Suprapubic skin (tissue), 4 donors: ENCODE data around the gene DZANK1. TPM values are rescaled to one million over a fixed set of nuclear protein-coding genes. Genes with fewer than 3 reads are reported as not detected.

Experiments
- DNase-seq, 2 donors: peaks; one replicate each; pipeline ENCODE4 v3.0.0-alpha.2; 2019; ENCODE audit warnings: low spot score in 2 of 2
- H3K27ac ChIP-seq: fragments of 200-600 bp; sonication (generic); one replicate; pipeline ENCODE4 v1.5.1; 2019
- H3K27me3 ChIP-seq: fragments of 200-600 bp; sonication (generic); one replicate; pipeline ENCODE4 v1.5.1; 2019
- H3K36me3 ChIP-seq: fragments of 200-600 bp; sonication (generic); one replicate; pipeline ENCODE4 v1.5.1; 2019
- H3K4me1 ChIP-seq: fragments of 200-600 bp; sonication (generic); one replicate; pipeline ENCODE4 v1.5.1; 2019
- H3K4me3 ChIP-seq: fragments of 200-600 bp; sonication (generic); one replicate; pipeline ENCODE4 v1.5.1; 2019; ENCODE audit warnings: mild to moderate bottlenecking
- H3K9me3 ChIP-seq: fragments of 200-600 bp; sonication (generic); one replicate; pipeline ENCODE4 v1.5.1; 2019
- EP300 ChIP-seq: sonication (generic); formaldehyde crosslinking; IDR thresholded peaks from one replicate; pipeline ENCODE4 v1.6.1; 2017; ENCODE audit warnings: antibody characterized with exemption
- POLR2A ChIP-seq, 2 donors: fragments of 450-650 bp; IDR thresholded peaks; one replicate each; pipeline ENCODE4 v1.6.1; 2017; ENCODE audit warnings: antibody characterized with exemption in 2 of 2, mild to moderate bottlenecking in 2 of 2, moderate library complexity in 2 of 2
- POLR2AphosphoS5 ChIP-seq, 3 donors: sonication (generic); formaldehyde crosslinking; IDR thresholded peaks; one replicate each; pipeline ENCODE4 v1.6.1; 2017; ENCODE audit warnings: antibody characterized with exemption in 3 of 3
- WGBS: methylation state at CpG from one replicate; pipeline ENCODE4 v1.1.5; 2018; 5-methylcytosine and 5-hydroxymethylcytosine counted together
- total RNA-seq, 4 donors: library from RNA; depleted of rRNA; stranded (reverse); fragments of >200 nt; gene quantifications; one replicate each; pipeline ENCODE4 v1.1.0, GENCODE V29; 2016
- TF ChIP-seq, protein P1 (sequence below), 2 donors: fragments of 200-600 bp in 1 of 2; fragments of 450-650 bp in 1 of 2; sonication (generic) in 1 of 2; IDR thresholded peaks; one replicate each; pipeline ENCODE4 v1.5.1; 2016 to 2019; ENCODE audit warnings: antibody characterized with exemption in 2 of 2, mild to moderate bottlenecking in 1 of 2, moderate library complexity in 1 of 2

Gene DZANK1
- total RNA-seq, 4 donors from 2014 or later: 1.7 to 4.5 (median 3.0) TPM

DNA sequence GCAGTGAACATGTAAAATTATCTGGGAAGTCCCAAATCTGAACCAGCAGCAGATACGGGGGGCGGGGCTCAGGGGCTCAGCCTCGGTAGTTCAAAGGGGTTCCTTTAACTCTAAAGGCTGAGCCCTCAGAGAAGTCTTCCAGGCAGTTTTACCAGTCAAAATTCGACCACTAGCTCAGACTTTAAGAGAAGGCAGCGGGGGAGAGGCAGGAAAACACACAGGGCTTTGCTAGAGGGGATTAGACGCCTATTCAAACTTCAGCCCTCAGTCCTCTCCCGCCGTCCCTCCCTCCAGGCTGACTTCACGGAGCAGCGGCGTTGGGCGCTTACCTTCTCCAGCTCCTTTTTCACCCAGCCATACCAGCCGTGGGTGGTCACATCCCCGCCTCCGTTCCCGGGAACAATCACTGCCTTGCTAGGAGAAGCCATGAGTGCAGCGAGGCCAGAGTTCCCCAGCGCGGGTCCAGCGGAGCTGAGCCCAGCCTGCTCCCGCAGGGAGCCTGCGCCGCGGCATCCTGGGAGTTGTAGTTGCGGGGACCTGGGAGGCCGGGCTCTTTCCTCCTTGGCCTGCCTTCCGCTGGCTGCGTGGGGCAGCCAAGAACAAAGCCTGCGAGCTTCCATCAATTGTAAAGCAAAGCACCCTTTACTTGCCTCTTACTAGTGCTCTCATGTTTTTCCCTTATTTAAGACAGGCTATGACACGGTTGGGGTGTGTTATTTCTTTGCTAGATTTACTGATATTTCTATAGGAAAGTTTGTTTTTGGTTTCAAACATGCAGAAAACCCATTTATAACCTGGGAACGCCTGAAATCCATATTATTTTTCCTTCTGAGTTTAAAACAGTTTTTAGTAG lies 30.1 kb upstream of the DZANK1 start, which contains the start of gene RBBP9:
Gene RBBP9 (minus strand): TSS at position 486 of the 853 bp plus-strand sequence. CDS start 58 bp downstream, at position 428.
- Histone ChIP-seq H3K4me1 (peaks cover 12% of the 10 kb centered on the region), H3K9me3 (no peaks in the 10 kb centered on the region), H3K4me3 (peak within 1 kb of the TSS; percentile 72), H3K27ac (peak within 1 kb of the TSS; percentile 51), H3K36me3 (peaks cover 13% of the 10 kb centered on the region), H3K27me3 (no peaks in the 10 kb centered on the region)
- 2% methylated on average over 23 of the region's 31 CpGs for WGBS
- TF ChIP-seq POLR2AphosphoS5 (IDR thresholded peaks at IDR 0.05): peak in 1 of 3 donors; percentile 53
- TF ChIP-seq POLR2A (IDR thresholded peaks at IDR 0.05): no peak
- TF ChIP-seq EP300: no peak
- peak; percentile 87 to 90 for DNase-seq

DNA sequence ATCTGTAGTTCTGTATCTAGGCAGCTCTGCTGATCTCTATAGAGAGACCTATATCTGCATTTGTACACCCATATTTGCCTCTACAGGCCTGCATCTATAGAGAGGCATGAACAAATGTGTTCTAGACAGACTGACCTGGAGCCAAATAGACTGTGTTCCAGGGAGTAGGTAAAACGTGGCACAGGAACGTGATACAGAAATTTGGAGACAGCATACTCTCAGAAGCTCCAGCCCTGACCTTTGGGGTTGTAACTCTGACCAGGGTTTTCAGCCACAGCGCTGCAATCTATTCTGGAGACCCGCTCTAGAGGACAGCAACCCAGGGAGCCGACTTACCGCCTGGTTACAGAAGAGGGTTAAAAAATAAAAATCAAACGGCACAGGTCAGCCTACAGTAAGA lies 29.2 kb upstream of the DZANK1 start:
- H3K4me1 ChIP-seq: peaks cover 12% of the 10 kb centered on the region
- 16% methylated on average over 7 of the region's 7 CpGs for WGBS

DNA sequence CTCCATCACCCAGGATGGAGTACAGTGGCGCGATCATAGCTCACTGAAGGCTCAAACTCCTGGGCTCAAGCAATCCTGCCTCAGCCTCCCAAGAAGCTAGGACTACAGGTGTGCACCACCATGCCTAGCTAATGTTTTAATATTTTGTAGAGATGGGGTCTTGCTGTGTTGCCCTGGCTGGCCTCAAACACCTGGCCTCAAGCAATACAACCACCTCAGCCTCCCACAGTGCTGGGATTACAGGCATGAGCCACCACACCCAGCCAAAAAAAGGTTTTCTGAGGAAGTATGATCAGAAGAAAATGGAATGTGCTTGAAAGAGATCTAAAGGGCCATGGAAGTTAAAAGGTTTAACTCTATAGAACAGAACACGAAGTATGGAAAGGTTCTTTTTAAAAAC lies 21.5 kb upstream of the DZANK1 start:
- WGBS: 97% methylated on average over 3 of the region's 3 CpGs
- Histone ChIP-seq H3K27me3 (no peaks in the 10 kb centered on the region), H3K4me3 (no peak overlapping the region), H3K9me3 (no peaks in the 10 kb centered on the region), H3K27ac (no peak overlapping the region), H3K4me1 (no peaks in the 10 kb centered on the region), H3K36me3 (peaks cover 60% of the 10 kb centered on the region)
- no peak for DNase-seq
- no peak for TF ChIP-seq POLR2A (IDR thresholded peaks at IDR 0.05)
- TF ChIP-seq, protein P1, sequence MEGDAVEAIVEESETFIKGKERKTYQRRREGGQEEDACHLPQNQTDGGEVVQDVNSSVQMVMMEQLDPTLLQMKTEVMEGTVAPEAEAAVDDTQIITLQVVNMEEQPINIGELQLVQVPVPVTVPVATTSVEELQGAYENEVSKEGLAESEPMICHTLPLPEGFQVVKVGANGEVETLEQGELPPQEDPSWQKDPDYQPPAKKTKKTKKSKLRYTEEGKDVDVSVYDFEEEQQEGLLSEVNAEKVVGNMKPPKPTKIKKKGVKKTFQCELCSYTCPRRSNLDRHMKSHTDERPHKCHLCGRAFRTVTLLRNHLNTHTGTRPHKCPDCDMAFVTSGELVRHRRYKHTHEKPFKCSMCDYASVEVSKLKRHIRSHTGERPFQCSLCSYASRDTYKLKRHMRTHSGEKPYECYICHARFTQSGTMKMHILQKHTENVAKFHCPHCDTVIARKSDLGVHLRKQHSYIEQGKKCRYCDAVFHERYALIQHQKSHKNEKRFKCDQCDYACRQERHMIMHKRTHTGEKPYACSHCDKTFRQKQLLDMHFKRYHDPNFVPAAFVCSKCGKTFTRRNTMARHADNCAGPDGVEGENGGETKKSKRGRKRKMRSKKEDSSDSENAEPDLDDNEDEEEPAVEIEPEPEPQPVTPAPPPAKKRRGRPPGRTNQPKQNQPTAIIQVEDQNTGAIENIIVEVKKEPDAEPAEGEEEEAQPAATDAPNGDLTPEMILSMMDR (IDR thresholded peaks at IDR 0.05): no peak
- TF ChIP-seq POLR2AphosphoS5 (IDR thresholded peaks at IDR 0.05): no peak
- no peak for TF ChIP-seq EP300

More for the DNA sequence above, 29.2 kb upstream of the DZANK1 start:
- H3K9me3 ChIP-seq: no peaks in the 10 kb centered on the region
- peak overlapping the region; percentile 72 for H3K4me3 ChIP-seq
- H3K36me3 ChIP-seq: peaks cover 13% of the 10 kb centered on the region
- TF ChIP-seq POLR2AphosphoS5 (IDR thresholded peaks at IDR 0.05) (no peak), POLR2A (IDR thresholded peaks at IDR 0.05) (no peak)
- TF ChIP-seq, protein P1 (IDR thresholded peaks at IDR 0.05): no peak
- H3K27ac ChIP-seq: no peak overlapping the region
- H3K27me3 ChIP-seq: no peaks in the 10 kb centered on the region
- no peak for DNase-seq

DNA sequence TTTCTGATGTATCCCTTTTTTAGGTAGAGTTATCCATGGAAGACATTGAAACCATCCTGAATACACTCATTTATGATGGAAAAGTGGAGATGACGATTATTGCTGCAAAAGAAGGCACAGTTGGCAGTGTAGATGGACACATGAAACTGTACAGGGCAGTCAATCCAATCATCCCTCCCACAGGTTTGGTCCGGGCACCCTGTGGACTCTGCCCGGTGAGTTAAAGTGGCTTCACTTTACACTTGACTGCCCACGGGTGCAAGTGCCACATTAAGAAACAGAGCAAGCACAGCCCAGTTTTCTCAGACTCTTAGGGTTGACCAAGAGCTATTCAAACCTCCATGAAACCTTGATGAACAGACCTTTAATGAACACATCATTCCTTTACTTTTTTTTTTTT lies 14.8 kb upstream of the DZANK1 start:
- Histone ChIP-seq H3K27me3 (no peaks in the 10 kb centered on the region), H3K4me1 (no peaks in the 10 kb centered on the region), H3K4me3 (no peak overlapping the region), H3K27ac (no peak overlapping the region), H3K9me3 (no peaks in the 10 kb centered on the region), H3K36me3 (peaks cover 79% of the 10 kb centered on the region)
- WGBS: 99% methylated on average over 4 of the region's 4 CpGs
- DNase-seq: no peak
- no peak for TF ChIP-seq POLR2A (IDR thresholded peaks at IDR 0.05)
- TF ChIP-seq EP300: no peak
- TF ChIP-seq, protein P1 (IDR thresholded peaks at IDR 0.05): no peak
- TF ChIP-seq POLR2AphosphoS5 (IDR thresholded peaks at IDR 0.05): no peak

DNA sequence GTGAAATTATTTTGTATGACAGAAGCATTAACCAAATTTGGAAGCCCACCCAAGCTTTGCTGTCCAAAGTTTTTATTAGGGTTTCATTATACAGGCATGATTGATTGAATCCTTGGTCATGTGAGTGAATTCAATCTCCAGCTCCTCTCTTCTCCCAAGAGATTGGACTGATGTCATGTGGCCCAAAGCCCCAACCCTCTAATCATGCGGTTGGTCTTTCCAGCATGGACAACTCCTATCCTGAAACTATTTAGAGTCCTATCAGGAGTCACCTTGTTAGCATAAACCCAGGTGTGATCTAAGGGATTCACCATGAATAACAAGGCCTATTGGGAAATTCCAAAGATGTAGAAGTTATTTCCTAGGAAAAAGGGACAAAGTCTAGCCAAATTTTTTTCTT lies 11.0 kb upstream of the DZANK1 start:
- Histone ChIP-seq H3K9me3 (no peaks in the 10 kb centered on the region), H3K4me1 (no peaks in the 10 kb centered on the region), H3K36me3 (peaks cover 85% of the 10 kb centered on the region), H3K27me3 (no peaks in the 10 kb centered on the region), H3K27ac (no peak overlapping the region), H3K4me3 (no peak overlapping the region)
- TF ChIP-seq POLR2AphosphoS5 (IDR thresholded peaks at IDR 0.05) (no peak), POLR2A (IDR thresholded peaks at IDR 0.05) (no peak), EP300 (no peak)
- TF ChIP-seq, protein P1 (IDR thresholded peaks at IDR 0.05): no peak
- WGBS: 68% methylated on average over 1 of the region's 1 CpG
- DNase-seq: no peak
